Panc1 (cell line): ENCODE data around the gene PRUNE2. TPM values are rescaled to one million over a fixed set of nuclear protein-coding genes. Genes with fewer than 3 reads are reported as not detected.

ENCODE experiments used
- ATAC-seq: fragments of 200-7000 bp; cut with Tn5 transposase; 2 replicates; pipeline ENCODE4 v1.9.1; 2020; ENCODE audit warnings: mild to moderate bottlenecking, moderate library complexity
- BruUV-seq: library from RNA; stranded (reverse); fragments of 400-500 nt; replicated peaks from 2 replicates; lab custom pipeline; 2021; lab: Mats Ljungman, UMichigan
- CTCF ChIA-PET: fragments of 300-600 bp; sonication (Branson Sonifier 250); formaldehyde crosslinking; loops from one replicate; lab custom pipeline; 2022; ENCODE audit warnings: antibody characterized with exemption; lab: Charles Lee
- POLR2A ChIA-PET: fragments of 300-600 bp; sonication (Branson Sonifier 250); formaldehyde crosslinking; loops from one replicate; lab custom pipeline; 2022; ENCODE audit warnings: antibody characterized with exemption; lab: Charles Lee
- DNase-seq: peaks from one replicate; pipeline ENCODE4 v3.0.0-alpha.2; 2010; ENCODE audit warnings: low read depth, low spot score
- H3K27ac ChIP-seq: 2 replicates; pipeline ENCODE4 v1.5.1; 2011; ENCODE audit warnings: mild to moderate bottlenecking, low read length, inconsistent platforms
- H3K27me3 ChIP-seq: fragments of 200-500 bp; sonication (Bioruptor generic); 2 replicates; pipeline ENCODE4 v1.6.0; 2014; ENCODE audit warnings: low read length, inconsistent platforms; ENCODE audit not compliant: control insufficient read depth, insufficient read depth
- H3K36me3 ChIP-seq: fragments of 200-500 bp; sonication (Bioruptor generic); 2 replicates; pipeline ENCODE4 v1.5.1; 2014; ENCODE audit warnings: inconsistent platforms, mild to moderate bottlenecking, low read length, moderate library complexity; ENCODE audit not compliant: control insufficient read depth, insufficient read depth
- H3K4me1 ChIP-seq: 2 replicates; pipeline ENCODE4 v1.5.1; 2011; ENCODE audit warnings: inconsistent platforms, mild to moderate bottlenecking, low read length, moderate library complexity; ENCODE audit not compliant: control insufficient read depth, insufficient read depth
- H3K4me3 ChIP-seq, 2 experiments: 2 replicates each; pipeline ENCODE4 v1.5.1; 2011 to 2012; ENCODE audit warnings: low read depth in 2 of 2, low read length in 2 of 2, mild to moderate bottlenecking in 2 of 2, inconsistent platforms in 1 of 2, moderate library complexity in 1 of 2
- H3K9me3 ChIP-seq: fragments of 200-500 bp; sonication (Bioruptor generic); 2 replicates; pipeline ENCODE4 v1.5.1; 2014; ENCODE audit warnings: low read depth, mild to moderate bottlenecking, inconsistent platforms, low read length, moderate library complexity; ENCODE audit not compliant: control insufficient read depth, insufficient read depth
- POLR2AphosphoS5 ChIP-seq: IDR thresholded peaks from 2 replicates; pipeline ENCODE4 v1.6.1; 2012; ENCODE audit warnings: mild to moderate bottlenecking, low read depth, low read length, moderate library complexity
- REST ChIP-seq, 2 experiments: IDR thresholded peaks; 2 replicates each; pipeline ENCODE4 v1.6.1; 2011 to 2012; ENCODE audit warnings: low read depth in 2 of 2, control low read depth in 1 of 2, low read length in 1 of 2, mild to moderate bottlenecking in 1 of 2, moderate library complexity in 1 of 2; ENCODE audit not compliant: insufficient read depth in 1 of 2
- SIN3A ChIP-seq: IDR thresholded peaks from 2 replicates; pipeline ENCODE4 v1.6.1; 2012; ENCODE audit warnings: low read depth, mild to moderate bottlenecking, low read length, moderate library complexity, borderline replicate concordance; ENCODE audit not compliant: insufficient read depth
- TCF7L2 ChIP-seq: IDR thresholded peaks from 2 replicates; pipeline ENCODE4 v1.6.1; 2011; ENCODE audit warnings: mild to moderate bottlenecking, low read depth, low read length, inconsistent platforms
- in situ Hi-C: cut with HindIII; loops from 2 replicates; pipeline ENCODE4 v1.10.0; 2016; ENCODE audit warnings: low sequenced_read_pairs, low pct_unique_long_range_greater_than_20kb
- intact Hi-C: fragments of 100-400 bp; cut with micrococcal nuclease; formaldehyde crosslinking; loops from one replicate; pipeline ENCODE4 v1.10.0; 2022; ENCODE audit not compliant: unreplicated experiment
- total RNA-seq: library from RNA; stranded (reverse); gene quantifications from one replicate; pipeline ENCODE4 v1.2.1, GENCODE V29; 2021; ENCODE audit not compliant: unreplicated experiment
- TF ChIP-seq, protein P1 (sequence below): fragments of 450-650 bp; IDR thresholded peaks from 2 replicates; pipeline ENCODE4 v1.5.1; 2017; ENCODE audit warnings: mild to moderate bottlenecking

PRUNE2 gene
- total RNA-seq, 1 experiment from 2014 or later: 0.18 TPM

GRCh38 chr9:76581731-76582130 is 324.2 kb downstream of the PRUNE2 start:
- DNase-seq (no peak), ATAC-seq (no peak)
- BruUV-seq: no TSS peak
- in situ Hi-C loops (no loop called here), intact Hi-C loops (no loop called here)
- Histone ChIP-seq H3K27me3 (no peaks in the 10 kb centered on the region), H3K4me1 (no peaks in the 10 kb centered on the region), H3K36me3 (no peaks in the 10 kb centered on the region), H3K4me3 (no peak overlapping the region), H3K9me3 (no peaks in the 10 kb centered on the region), H3K27ac (no peak overlapping the region)
- TF ChIP-seq POLR2AphosphoS5: no peak
- TF ChIP-seq TCF7L2: no peak
- TF ChIP-seq, protein P1, sequence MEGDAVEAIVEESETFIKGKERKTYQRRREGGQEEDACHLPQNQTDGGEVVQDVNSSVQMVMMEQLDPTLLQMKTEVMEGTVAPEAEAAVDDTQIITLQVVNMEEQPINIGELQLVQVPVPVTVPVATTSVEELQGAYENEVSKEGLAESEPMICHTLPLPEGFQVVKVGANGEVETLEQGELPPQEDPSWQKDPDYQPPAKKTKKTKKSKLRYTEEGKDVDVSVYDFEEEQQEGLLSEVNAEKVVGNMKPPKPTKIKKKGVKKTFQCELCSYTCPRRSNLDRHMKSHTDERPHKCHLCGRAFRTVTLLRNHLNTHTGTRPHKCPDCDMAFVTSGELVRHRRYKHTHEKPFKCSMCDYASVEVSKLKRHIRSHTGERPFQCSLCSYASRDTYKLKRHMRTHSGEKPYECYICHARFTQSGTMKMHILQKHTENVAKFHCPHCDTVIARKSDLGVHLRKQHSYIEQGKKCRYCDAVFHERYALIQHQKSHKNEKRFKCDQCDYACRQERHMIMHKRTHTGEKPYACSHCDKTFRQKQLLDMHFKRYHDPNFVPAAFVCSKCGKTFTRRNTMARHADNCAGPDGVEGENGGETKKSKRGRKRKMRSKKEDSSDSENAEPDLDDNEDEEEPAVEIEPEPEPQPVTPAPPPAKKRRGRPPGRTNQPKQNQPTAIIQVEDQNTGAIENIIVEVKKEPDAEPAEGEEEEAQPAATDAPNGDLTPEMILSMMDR: no peak
- no peak for TF ChIP-seq REST (IDR thresholded peaks at IDR 0.05; ENCODE audit: insufficient read depth in 1 of 2, low read depth in 2 of 2, low read length in 1 of 2)
- no peak for TF ChIP-seq SIN3A
- ChIA-PET POLR2A (no interaction called here), CTCF (no interaction called here)

DNA sequence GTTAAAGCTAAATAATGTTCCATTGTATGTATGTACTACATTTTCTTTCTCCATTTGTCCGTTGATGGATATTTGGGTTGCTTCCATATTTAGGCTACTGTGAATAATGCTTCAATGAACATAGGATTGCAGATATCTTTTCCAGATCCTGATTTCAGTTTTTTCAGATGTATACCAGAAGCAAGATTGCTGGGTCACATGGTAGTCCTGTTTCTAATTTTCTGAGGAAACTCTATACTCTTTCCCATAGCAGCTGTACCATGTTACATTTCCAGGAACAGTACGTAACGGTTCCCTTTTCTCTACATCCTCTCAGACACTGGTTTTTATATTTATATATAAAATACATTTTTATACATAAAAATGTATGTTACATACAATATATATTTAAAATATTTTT is 325.1 kb downstream of the PRUNE2 start:
- intact Hi-C loops: no loop called here
- no peaks in the 10 kb centered on the region for H3K27me3 ChIP-seq
- TF ChIP-seq POLR2AphosphoS5 (no peak), SIN3A (no peak), REST (IDR thresholded peaks at IDR 0.05; ENCODE audit: insufficient read depth in 1 of 2, low read depth in 2 of 2, low read length in 1 of 2) (no peak), TCF7L2 (no peak)
- TF ChIP-seq, protein P1: no peak
- H3K27ac ChIP-seq: no peak overlapping the region
- H3K36me3 ChIP-seq: no peaks in the 10 kb centered on the region
- DNase-seq (no peak), ATAC-seq (no peak)
- no peak overlapping the region for H3K4me3 ChIP-seq
- CTCF ChIA-PET: no interaction called here
- no peaks in the 10 kb centered on the region for H3K4me1 ChIP-seq
- POLR2A ChIA-PET: no interaction called here
- H3K9me3 ChIP-seq: no peaks in the 10 kb centered on the region
- BruUV-seq: no TSS peak
- in situ Hi-C loops: no loop called here
